GM04504 (cell line): ENCODE results near the gene ZNF789.
A peak's percentile ranks its signal among the peaks of the same experiment; 100 is the strongest.
"Not testable (repeated sequence)": the region's sequence is repeated elsewhere in the genome, so short reads cannot be mapped to it uniquely, and the experiment has no call there.

Experiments
- DNase-seq: peaks from one replicate; pipeline ENCODE4 v3.0.0-alpha.2; 2012; ENCODE audit warnings: low read depth

ZNF789 gene

DNA sequence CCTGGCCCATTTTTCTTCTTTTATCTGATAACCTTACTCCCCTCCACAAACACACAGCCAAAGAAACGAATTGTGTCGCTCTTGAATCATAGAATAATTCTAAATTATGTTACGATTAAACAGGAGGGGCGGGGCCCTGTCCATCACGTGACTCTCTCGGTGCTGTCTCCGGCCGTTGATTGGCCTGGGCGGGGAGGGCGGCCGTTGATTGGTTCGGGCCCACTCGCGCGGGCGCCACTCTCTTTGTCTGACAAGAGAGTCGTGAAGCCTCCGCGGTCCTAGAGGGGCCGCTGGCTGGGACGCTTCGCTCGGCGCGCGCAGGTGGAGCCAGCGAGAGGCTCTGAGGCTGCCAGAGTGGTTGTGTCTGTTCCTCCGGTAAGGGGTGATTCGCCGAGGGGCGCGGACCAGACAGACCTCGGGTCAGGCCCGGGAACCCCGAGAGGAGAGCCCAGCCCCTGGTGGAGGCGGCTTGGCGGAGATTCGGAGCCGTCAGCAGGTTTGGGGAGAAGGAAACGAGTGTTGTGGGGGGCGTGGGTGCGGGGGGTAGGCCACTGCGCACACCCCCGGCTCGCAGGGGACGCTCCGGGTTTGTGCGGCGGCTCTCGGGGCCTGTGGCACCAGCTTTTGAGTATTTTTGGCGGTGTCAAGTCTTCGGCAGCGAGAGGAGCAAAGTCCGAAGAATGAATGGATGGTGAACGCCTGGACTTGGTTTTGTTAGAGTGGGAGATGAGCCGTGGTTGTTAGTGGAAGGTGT lies at the start of gene ZNF789:
Gene ZNF789 (plus strand): TSS at position 330 of the 754 bp plus-strand sequence. CDS start 3,567 bp downstream, outside the sequence.
- DNase-seq = peak; percentile 90

DNA sequence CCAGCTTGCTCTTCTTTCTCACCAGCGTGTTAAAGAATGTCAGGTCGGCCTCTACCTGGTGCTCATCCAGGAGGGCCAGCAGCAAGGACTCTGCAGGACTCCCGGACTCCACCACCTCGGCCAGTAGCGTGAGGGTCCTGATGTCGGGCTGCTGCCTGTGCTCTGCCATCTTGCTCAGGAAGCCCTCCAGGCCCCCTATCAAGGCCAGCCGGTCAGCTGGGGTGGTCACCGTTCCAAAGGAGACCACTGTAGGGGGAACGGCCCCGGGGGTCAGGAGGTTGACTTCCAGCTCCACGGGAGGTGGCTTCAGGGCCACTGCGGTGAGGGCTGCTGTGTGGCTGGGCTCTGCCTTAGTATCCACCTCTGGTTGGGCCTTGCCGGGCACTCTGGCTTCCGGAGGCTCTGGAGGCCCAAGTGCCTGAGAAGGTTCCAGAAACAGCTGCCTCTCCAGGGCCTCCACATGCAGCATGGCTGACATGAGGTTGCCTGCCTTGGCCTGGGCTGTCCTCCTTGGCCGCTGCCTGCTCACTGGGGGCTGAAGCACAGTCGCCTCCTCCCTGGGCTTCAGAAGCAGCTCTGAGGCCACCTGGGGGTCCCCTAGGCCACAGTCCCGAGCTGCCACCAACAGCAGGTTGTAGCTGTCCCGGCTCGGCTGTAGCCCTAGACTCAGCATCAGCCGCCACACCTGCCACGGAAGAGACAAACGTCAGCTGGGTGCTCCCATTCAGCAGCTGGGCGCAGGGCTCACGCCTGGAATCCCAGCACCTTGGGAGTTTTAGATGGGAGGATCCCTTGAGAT lies 47.6 kb upstream of the ZNF789 start:
- no peak for DNase-seq

DNA sequence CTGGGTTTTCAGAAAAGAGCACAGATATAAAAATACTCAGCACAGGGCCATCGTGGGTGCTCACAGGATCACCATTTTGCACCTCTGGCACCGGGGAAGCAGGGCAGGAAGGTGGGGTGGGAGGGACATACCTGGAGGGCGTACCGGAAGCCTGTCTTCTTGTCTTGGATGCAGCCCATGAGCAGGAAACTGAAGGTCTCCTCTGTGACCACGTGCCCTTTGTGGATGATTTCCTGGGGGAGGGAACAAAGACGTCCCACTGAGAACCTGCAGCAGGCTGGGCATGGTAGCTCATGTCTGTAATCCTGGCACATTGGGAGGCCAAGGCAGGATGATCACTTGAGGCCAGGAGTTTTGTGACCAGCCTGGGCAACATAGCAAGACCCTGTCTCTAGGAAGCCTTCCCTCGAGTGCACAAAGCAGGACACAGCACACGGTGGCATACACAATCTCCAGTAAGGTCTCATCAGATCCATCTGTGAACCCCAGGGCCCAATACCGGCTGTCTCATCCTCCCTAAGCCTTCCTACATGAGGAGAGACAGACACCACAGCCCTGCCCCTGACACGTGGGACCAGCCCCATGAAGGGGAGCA lies 43.6 kb upstream of the ZNF789 start:
- no peak for DNase-seq

DNA sequence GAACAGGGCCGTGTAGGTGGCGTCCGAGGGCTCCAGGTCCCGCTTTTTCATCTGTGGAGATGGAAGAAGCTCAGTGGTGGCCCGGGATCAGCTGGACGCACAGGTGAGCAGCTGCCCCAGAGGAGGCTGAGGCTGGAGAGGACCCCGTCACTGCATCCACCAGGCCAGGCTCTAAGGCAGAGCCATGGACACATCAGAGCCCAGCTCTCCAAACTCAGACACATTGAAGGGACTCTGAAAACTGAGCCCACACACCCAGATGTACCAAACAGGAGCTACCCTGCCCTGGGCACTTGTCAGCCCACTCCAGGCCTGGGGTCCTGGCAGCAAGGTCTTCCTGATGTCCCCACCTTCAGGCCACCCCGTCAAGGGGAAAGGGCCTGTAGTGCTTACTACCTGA lies 42.9 kb upstream of the ZNF789 start:
- no peak for DNase-seq

DNA sequence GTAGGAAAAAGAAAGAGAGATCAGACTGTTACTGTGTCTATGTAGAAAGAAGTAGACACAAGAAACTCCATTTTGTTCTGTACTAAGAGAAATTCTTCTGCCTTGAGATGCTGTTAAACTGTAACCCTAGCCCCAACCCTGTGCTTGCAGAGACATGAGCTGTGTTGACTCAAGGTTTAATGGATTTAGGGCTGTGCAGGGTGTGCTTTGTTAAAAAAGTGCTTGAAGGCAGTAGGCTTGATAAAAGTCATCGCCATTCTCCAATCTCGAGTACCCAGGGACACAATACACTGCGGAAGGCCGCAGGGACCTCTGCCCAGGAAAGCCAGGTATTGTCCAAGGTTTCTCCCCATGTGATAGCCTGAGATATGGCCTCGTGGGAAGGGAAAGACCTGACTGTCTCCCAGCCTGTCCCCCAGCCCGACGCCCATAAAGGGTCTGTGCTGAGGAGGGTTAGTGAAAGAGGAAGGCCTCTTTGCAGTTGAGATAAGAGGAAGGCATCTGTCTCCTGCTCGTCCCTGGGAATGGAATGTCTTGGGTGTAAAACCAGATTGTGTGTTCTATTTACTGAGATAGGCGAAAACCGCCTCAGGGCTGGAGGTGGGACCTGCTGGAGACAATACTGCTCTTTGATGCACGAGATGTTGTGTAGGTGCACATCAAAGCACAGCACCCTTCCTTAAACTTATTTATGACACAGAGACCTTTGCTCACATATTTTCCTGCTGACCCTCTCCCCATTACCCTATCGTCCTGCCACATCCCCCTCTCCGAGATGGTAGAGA lies 40.7 kb upstream of the ZNF789 start:
- DNase-seq = not testable (repeated sequence)

DNA sequence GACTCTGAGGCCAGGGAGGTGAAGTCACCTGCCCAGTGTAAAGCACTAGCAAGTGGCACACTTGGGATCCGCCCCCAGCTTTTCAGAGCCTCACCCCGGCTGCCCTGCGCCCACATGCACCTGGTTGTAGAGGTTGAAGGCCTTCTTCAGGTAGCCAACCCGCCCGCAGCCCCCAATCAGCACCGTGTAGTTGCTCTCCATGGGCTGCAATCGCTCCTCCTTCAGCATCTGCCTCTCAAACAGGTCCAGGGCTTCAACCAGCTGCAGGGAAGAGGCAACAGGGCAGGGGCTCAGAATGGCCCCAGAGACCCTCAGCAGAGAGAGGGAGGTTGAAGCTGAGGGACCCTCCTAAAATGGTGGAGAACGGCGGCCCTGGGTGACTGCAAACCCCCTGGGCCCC lies 39.5 kb upstream of the ZNF789 start:
- DNase-seq = no peak

DNA sequence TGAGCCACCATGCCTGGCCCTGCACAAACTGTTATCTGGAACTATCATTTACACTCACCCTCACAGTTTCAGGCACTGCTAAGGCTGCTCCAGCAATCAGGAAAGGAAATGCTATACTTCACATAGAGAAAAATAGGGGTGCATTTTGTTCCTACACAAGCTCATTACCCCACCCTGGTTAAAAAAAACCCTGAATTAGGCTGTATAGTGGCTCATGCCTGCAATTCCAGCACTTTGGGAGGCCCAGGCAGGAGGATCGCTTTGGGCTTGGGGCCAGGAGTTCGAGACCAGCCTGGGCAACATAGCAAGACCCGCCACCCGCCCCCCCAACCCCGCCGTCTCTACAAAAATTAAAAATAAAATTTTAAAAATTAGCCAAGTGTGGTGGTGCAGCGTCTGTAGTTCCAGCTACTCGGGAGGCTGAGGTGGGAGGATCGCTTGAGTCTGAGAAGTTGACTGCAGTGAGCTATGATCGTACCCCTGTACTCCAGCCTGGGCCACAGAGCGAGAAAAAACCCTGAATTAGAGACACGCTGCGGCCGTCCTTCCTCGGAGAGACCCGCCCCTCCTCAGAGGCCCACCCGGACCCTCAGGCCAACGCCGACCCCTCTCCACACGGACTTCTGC lies 34.6 kb upstream of the ZNF789 start:
- DNase-seq = no peak

DNA sequence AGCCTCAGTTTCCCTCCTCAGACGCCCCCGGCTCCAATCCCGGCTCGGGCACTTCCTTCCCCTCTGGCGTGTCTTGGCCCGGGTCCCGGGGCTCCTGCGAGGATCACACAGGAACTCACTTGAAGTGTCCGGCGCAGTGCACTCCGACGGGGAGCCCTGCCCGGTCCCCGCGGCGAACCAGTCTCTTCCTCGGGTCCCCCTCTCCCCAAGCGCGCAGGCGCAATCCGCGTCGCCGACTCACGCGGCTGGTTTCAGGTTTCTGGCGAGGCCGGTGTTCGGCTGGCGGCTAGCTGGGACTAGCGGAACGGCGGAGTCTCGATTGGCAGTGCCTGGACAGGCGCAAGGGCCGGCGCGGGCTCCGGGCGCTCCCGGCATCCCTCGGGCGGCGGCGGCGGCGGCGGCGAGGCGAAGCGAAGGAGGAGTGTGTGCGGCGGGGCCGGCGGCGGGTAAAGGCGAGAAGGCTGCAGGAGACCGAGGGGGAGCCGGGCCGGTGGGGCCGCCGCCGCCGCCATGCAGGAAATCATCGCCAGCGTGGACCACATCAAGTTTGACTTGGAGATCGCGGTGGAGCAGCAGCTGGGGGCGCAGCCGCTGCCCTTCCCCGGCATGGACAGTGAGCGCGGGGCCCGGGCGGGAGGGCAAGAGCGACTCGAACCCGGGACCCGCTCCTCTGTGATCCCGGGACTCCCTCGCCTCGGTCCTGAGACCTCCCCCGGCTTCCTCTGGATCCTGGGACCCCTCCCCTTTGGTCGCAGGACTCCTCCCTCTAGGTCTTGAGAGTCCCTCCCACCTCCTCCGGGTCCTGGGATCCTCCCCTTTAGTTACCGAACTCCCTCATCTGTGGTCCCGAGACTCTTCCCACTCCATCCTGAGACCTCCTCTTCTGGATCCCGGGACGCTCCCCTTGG lies 33.9 kb upstream of the ZNF789 start, which contains the start of the genes CPSF4 and PTCD1:
Gene CPSF4 (plus strand): TSS at position 371 of the 908 bp plus-strand sequence. CDS start 140 bp downstream, at position 511.
Gene PTCD1 (minus strand): TSS at position 226 of the 908 bp plus-strand sequence. CDS start 3,556 bp downstream, outside the sequence.
- peak; percentile 92 for DNase-seq

DNA sequence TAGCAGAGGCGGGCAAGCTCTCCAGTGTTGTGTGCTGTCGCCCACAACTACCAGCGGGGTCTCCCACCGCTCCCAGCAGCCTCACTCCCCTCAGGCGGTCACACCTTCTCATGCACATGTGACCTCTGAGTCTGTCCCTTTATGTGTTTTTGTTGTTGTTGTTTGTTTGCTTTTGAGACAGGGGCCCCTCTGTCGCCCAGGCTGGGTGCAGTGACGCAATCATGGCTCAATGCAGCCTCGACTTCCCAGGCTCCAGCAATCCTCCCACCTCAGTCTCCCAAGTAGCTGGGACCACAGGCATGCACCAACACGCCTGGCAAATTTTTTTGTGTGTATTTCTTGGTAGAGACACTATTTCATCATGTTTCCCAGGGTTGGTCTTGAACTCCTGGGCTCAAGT lies 32.5 kb upstream of the ZNF789 start:
- no peak for DNase-seq

DNA sequence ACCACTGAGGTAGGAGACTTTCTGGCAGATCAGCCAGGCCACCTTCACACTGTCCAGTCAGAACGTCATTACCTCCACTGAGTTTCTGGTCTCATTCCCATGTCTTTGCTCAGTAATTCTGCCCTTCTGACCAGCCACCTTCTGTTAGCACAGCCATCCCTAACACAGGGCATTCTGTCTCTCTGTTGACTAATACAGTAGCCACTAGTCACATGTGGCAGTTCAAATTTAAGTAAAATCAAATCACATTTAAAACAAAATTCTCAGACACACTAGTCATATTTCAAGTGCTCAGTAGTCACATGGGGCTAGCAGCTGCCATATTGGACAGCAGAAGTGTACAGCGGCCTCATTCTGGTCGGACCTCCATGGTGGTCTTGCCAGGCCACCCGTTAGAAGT lies 26.6 kb upstream of the ZNF789 start:
- DNase-seq = no peak

DNA sequence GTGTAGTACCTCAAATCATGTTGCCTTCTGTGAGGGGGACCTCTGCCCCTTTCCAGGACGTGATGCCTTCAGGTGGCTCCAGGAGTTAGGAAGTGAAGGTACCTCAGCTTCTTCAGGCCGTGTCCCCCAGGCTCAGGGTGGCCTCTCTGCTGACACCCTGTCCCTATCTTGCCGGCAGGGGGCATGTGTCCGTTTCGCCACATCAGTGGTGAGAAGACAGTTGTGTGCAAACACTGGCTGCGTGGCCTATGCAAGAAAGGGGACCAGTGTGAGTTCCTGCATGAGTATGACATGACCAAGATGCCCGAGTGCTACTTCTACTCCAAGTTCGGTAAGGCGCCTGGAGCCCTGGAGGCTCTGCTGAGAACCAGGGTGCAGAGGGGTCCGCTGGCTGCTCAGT lies 24.7 kb upstream of the ZNF789 start:
- no peak for DNase-seq

DNA sequence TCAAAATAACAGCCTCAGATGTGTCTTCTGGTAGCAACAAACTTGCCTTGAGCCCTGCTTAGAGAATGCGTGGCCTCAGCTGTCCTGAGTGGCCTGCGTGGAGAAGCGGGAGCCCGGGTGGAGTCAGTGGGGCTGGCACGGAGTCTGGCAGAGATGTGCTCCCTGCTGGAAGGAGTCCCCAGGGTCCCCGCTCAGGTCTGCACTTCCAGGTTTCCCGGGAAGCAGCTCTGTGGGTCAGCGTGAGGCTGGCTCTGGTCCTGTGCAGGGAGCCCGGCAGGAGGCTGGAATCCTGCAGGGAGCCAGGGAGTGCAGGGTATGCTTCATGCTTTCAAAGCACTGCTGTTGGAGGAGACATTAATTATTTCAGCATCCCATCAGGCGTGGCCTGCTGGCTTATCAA lies 23.8 kb upstream of the ZNF789 start:
- no peak for DNase-seq

DNA sequence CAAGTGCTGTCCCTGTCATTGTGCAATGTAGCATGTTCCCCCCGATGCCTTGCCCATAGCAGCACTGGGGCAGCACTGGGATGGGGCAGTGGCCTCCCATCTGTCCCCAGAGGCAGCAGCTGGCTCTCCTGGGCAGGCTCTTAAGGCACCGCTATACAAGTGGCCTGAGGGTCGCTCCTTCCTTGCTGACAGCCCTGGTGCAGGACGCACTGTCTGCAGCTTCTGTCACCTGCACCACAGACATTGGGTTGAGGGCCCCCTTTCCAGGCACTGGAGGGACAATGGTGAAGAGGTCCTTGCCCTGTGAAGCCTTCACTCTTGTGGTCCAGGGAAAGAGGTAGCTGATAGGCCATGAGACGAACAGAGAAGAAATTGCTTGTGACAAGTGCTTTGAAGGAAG lies 23.4 kb upstream of the ZNF789 start:
- DNase-seq = no peak

DNA sequence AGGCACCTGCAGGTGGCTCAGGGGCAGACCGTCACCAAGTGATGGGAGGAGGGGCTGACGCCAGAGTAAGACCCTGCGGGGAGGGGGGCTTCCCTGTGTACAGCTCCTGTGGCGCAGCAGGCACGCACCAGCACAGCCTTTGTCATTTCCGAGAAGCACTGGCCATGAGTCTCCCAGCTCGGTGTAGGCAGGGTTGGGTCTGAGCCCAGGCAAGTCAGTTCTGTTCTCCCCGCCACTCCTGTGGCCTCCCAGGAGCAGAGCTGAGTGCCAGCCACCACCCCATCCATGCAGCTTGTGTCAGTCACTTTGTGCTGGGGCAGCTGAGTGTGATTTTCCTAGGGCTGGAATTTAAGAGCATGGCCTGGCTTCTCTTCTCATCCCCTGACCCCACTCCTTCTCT lies 20.8 kb upstream of the ZNF789 start:
- DNase-seq = no peak

DNA sequence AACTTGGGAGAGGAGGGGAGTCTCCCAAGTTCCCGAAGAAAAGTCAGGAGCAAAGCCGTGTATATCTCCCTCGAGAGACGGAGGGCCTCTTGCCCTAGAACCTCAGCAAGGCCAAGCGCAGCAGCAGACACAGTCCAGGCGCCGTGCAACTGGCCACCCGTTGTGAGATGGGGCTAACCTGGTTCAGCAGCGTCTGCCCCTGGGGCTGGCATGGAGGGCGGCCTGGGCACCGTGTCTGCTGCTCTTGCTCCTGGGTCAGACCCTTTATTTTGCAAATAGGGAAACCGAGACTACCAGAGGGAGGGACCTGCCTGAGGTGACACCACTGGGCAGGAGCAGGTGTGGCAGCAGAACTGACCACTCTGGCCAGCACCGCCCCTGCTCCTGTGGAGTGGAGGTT lies 20.1 kb upstream of the ZNF789 start:
- DNase-seq = no peak

DNA sequence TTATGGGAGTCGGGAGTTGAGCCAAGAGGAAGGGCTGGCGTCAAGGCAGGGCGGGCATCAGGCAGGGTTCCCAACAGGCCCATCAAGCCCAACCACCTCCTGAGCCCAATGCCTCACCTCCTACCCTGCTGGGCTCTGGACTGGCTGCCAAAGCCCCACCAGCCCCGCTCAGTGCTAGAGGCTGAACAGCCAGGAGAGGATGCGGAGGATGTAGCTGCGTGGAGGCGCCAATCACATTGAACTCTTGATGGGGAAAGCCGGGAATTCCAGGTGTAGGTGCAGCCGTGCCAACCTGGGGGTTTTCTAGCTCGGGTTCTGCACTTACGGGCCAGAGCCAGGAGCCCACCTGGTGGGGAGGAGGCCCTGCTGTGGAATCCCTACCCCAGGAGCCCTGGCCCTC lies 19.6 kb upstream of the ZNF789 start:
- no peak for DNase-seq

DNA sequence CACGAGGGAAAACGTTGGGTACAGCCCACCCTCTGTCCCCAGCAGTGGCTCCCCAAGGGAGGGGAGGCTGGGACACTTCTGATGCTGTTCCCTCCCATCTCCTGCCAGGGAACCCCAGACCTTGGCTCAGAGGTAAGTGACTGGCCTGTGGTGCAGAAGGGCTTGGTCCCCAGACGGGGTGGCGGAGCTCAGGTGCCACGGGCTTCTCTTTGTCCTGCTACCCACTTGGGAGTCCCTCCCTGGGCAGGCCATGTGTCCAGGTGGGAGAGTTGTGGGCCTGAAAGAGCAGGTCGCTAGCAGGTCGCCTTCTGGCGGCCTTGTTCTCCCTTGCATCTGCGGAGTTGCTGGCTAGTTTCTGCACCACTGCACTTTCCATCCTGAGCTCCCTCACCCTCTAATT lies 16.8 kb upstream of the ZNF789 start:
- DNase-seq = no peak

DNA sequence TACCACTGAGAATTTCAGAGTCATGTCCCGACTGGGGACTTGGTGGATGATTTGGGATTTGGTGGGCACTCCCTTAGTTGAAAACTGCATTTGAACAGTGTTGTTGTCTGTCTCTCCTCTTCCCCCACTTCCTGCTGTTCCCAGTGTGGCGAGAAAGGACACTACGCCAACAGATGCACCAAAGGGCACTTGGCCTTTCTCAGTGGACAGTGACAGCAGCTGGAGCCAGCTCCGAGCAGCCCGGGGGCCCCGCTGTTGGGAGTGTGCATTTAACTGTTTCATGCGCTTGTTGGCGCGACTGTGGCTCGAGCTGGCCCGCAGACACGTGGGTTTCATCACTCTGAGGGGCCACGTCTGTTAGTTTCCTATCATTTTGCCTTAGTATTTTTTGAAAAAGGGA lies 16.4 kb upstream of the ZNF789 start:
- no peak for DNase-seq

DNA sequence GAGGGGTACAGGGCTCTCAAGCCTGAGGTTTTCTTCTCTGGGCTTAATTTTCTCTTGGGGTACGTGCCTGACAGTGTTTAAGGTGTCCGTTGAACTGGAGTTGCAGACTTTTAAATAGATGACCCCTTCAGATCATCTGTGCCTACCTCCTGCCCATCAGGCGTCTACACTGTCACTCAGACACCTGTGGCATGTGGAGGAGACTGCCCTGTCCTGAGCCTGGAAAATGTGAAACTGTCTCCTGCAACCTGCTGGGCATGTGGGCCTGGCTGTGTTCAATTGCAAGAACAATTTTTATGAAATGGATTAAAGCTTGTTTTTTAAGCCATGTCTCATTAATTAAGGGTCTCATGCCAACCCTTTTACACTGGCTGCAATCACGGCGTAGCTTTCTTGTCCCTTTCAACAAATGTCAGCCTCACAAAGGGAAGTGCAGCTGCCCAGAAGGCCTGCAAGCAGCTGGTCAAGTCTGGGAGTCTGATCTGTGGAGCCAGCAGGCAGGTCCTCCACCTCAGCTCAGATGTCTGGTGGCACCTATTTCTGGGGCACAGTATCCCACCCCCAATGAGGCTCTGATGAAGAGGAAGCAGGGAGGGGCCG lies 15.5 kb upstream of the ZNF789 start:
- DNase-seq = no peak
